Parathyroid adenoma (tissue), 2 donors: ENCODE data around the gene SF3B1.

Experiments used
- H2AFZ ChIP-seq: fragments of 300-600 bp; sonication (generic); one replicate; pipeline ENCODE4 v1.7.0; 2017; ENCODE audit warnings: antibody characterized with exemption, mild to moderate bottlenecking
- H3K27ac ChIP-seq: fragments of 300-600 bp; sonication (generic); one replicate; pipeline ENCODE4 v1.7.0; 2017
- H3K27me3 ChIP-seq: fragments of 300-600 bp; sonication (generic); one replicate; pipeline ENCODE4 v1.7.0; 2017; ENCODE audit warnings: low read length; ENCODE audit not compliant: control insufficient read depth, insufficient read depth
- H3K36me3 ChIP-seq: fragments of 300-600 bp; sonication (generic); one replicate; pipeline ENCODE4 v1.7.0; 2017; ENCODE audit warnings: low read length; ENCODE audit not compliant: control insufficient read depth, insufficient read depth
- H3K4me1 ChIP-seq: fragments of 300-600 bp; sonication (generic); one replicate; pipeline ENCODE4 v1.7.0; 2017; ENCODE audit warnings: control low read depth
- H3K4me2 ChIP-seq: fragments of 300-600 bp; sonication (generic); one replicate; pipeline ENCODE4 v1.7.0; 2017; ENCODE audit warnings: low read length
- H3K4me3 ChIP-seq: fragments of 300-600 bp; sonication (generic); one replicate; pipeline ENCODE4 v1.7.0; 2017; ENCODE audit warnings: low read depth, low read length
- H3K79me2 ChIP-seq: fragments of 300-600 bp; sonication (generic); one replicate; pipeline ENCODE4 v1.7.0; 2017; ENCODE audit warnings: control low read depth
- H3K9ac ChIP-seq: fragments of 300-600 bp; sonication (generic); one replicate; pipeline ENCODE4 v1.7.0; 2017; ENCODE audit warnings: mild to moderate bottlenecking
- H3K9me3 ChIP-seq: fragments of 300-600 bp; sonication (generic); one replicate; pipeline ENCODE4 v1.7.0; 2017; ENCODE audit warnings: low read length; ENCODE audit not compliant: control insufficient read depth
- TF ChIP-seq, protein P1 (sequence below): fragments of 300-600 bp; sonication (generic); IDR thresholded peaks from one replicate; pipeline ENCODE4 v1.7.0; 2017; ENCODE audit warnings: antibody characterized with exemption, mild to moderate bottlenecking
- donor health status: primary hyperparathyroidism.

Gene SF3B1

DNA sequence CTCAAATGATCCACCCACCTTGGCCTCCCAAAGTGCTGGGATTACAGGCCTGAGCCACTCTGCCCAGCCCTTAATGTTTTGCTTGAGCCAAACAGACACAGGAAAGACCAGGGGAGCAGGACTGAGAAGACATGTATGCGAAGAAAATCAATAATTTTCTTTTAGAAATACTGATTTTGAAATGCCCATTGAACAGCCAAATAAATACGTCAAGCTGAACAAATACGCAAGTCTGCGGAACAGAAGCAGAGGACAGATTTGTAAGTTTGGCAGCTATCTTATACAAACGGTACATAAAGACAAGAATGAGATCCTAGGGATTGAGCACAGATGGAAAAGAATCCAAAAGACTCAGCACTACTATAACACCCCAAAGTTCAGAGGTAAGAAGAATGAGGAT lies 20.8 kb downstream of the SF3B1 start:
- H3K36me3 ChIP-seq, result no peaks in the 10 kb centered on the region
- H3K9me3 ChIP-seq, result no peaks in the 10 kb centered on the region
- H3K79me2 ChIP-seq, result peaks cover 33% of the 10 kb centered on the region
- no peak overlapping the region for H3K4me3 ChIP-seq
- no peak overlapping the region for H3K9ac ChIP-seq
- H3K4me2 ChIP-seq, result no peak overlapping the region
- TF ChIP-seq, protein P1, sequence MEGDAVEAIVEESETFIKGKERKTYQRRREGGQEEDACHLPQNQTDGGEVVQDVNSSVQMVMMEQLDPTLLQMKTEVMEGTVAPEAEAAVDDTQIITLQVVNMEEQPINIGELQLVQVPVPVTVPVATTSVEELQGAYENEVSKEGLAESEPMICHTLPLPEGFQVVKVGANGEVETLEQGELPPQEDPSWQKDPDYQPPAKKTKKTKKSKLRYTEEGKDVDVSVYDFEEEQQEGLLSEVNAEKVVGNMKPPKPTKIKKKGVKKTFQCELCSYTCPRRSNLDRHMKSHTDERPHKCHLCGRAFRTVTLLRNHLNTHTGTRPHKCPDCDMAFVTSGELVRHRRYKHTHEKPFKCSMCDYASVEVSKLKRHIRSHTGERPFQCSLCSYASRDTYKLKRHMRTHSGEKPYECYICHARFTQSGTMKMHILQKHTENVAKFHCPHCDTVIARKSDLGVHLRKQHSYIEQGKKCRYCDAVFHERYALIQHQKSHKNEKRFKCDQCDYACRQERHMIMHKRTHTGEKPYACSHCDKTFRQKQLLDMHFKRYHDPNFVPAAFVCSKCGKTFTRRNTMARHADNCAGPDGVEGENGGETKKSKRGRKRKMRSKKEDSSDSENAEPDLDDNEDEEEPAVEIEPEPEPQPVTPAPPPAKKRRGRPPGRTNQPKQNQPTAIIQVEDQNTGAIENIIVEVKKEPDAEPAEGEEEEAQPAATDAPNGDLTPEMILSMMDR, result no peak
- H3K27me3 ChIP-seq, result no peaks in the 10 kb centered on the region
- no peaks in the 10 kb centered on the region for H3K4me1 ChIP-seq
- no peak overlapping the region for H2AFZ ChIP-seq
- H3K27ac ChIP-seq, result no peak overlapping the region

GRCh38 chr2:197405582-197405981 lies 29.2 kb downstream of the SF3B1 start:
- Histone ChIP-seq H3K4me2 (no peak overlapping the region), H3K36me3 (peaks cover 3% of the 10 kb centered on the region), H2AFZ (no peak overlapping the region)

GRCh38 chr2:197399887-197400540 lies 34.8 kb downstream of the SF3B1 start:
- H3K9me3 ChIP-seq, result no peaks in the 10 kb centered on the region
- H2AFZ ChIP-seq, result no peak overlapping the region
- H3K4me2 ChIP-seq, result no peak overlapping the region
- no peaks in the 10 kb centered on the region for H3K27me3 ChIP-seq
- H3K79me2 ChIP-seq, result no peaks in the 10 kb centered on the region
- H3K9ac ChIP-seq, result no peak overlapping the region
- H3K4me1 ChIP-seq, result no peaks in the 10 kb centered on the region
- H3K36me3 ChIP-seq, result no peaks in the 10 kb centered on the region
- no peak overlapping the region for H3K4me3 ChIP-seq
- no peak overlapping the region for H3K27ac ChIP-seq
- TF ChIP-seq, protein P1, result no peak

More at GRCh38 chr2:197405582-197405981, 29.2 kb downstream of the SF3B1 start:
- no peak overlapping the region for H3K9ac ChIP-seq
- H3K79me2 ChIP-seq, result no peaks in the 10 kb centered on the region
- no peak overlapping the region for H3K27ac ChIP-seq
- no peak overlapping the region for H3K4me3 ChIP-seq
- H3K4me1 ChIP-seq, result no peaks in the 10 kb centered on the region
- H3K9me3 ChIP-seq, result no peaks in the 10 kb centered on the region
- TF ChIP-seq, protein P1, result no peak
- no peaks in the 10 kb centered on the region for H3K27me3 ChIP-seq

DNA sequence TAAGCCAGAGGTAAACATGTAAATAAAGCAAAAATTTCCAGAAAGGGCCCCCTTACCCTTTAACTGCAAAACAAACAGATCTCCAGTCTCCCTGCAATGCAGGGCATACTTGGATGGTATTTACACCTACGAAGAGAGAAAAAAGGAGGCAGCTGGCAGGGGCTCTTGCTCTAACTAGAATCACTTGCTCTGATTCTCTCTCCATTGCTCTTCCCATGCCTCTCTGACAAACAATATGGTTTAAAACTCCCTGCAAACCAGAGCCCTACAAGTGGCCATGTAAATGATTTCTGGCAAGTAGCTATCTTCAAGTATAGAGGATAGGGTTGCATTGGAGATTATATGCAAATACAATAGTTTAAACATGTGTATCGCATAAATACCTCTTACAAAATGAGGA lies 35.9 kb downstream of the SF3B1 start:
- H3K27me3 ChIP-seq, result no peaks in the 10 kb centered on the region
- H3K27ac ChIP-seq, result no peak overlapping the region
- H3K4me2 ChIP-seq, result no peak overlapping the region
- H3K4me3 ChIP-seq, result no peak overlapping the region
- no peaks in the 10 kb centered on the region for H3K4me1 ChIP-seq
- no peak overlapping the region for H2AFZ ChIP-seq
- no peaks in the 10 kb centered on the region for H3K79me2 ChIP-seq
- no peaks in the 10 kb centered on the region for H3K9me3 ChIP-seq
- no peak overlapping the region for H3K9ac ChIP-seq
- H3K36me3 ChIP-seq, result no peaks in the 10 kb centered on the region
- TF ChIP-seq, protein P1, result no peak

- Histone ChIP-seq H3K4me1 (no peaks in the 10 kb centered on the region), H3K4me3 (no peak overlapping the region), H3K27ac (no peak overlapping the region), H3K4me2 (no peak overlapping the region), H2AFZ (no peak overlapping the region), H3K9ac (no peak overlapping the region), H3K79me2 (no peaks in the 10 kb centered on the region), H3K9me3 (no peaks in the 10 kb centered on the region), H3K27me3 (no peaks in the 10 kb centered on the region), H3K36me3 (no peaks in the 10 kb centered on the region)
- TF ChIP-seq, protein P1, result no peak
Observed at GRCh38 chr2:197391220-197391717, 43.6 kb downstream of the SF3B1 start.
